H1 (cell line): ENCODE measurements around the gene TMCO2.

Experiments
- BRCA1 ChIP-seq: IDR thresholded peaks from 2 replicates; pipeline ENCODE4 v1.6.1; 2012; ENCODE audit warnings: low read depth, low read length, improper control_type of control experiment
- CTCF ChIP-seq, 3 experiments: IDR thresholded peaks; 1 replicate in 2 of 3; 2 replicates in 1 of 3; pipeline versions ENCODE4 v1.5.1 to v1.6.1; 2011; ENCODE audit warnings: low read length in 3 of 3, mild to moderate bottlenecking in 3 of 3, inconsistent platforms in 2 of 3, low read depth in 1 of 3, moderate library complexity in 1 of 3; ENCODE audit not compliant: insufficient read depth in 1 of 3; ENCODE audit errors: control extremely low read depth in 1 of 3
- EZH2 ChIP-seq: fragments of 200-600 bp; sonication (generic); IDR thresholded peaks from 2 replicates; pipeline ENCODE4 v1.7.1; 2012; ENCODE audit warnings: low read depth, mild to moderate bottlenecking, moderate library complexity, low read length, inconsistent platforms; ENCODE audit not compliant: severe bottlenecking
- MAFK ChIP-seq: IDR thresholded peaks from 2 replicates; pipeline ENCODE4 v1.6.1; 2012; ENCODE audit warnings: low read depth, mild to moderate bottlenecking, improper control_type of control experiment, low read length
- POLR2A ChIP-seq, 2 experiments: IDR thresholded peaks; 1 replicate in 1 of 2; 2 replicates in 1 of 2; pipeline ENCODE4 v1.6.1; 2011; ENCODE audit warnings: low read depth in 2 of 2, low read length in 2 of 2, mild to moderate bottlenecking in 2 of 2; ENCODE audit errors: control extremely low read depth in 1 of 2
- SIN3A ChIP-seq, 2 experiments: IDR thresholded peaks in 1 of 2; conservative IDR thresholded peaks in 1 of 2; 2 replicates each; pipeline ENCODE4 v1.6.1; 2011 to 2012; ENCODE audit warnings: low read length in 2 of 2, improper control_type of control experiment in 1 of 2, low read depth in 1 of 2, mild to moderate bottlenecking in 1 of 2
- ZNF274 ChIP-seq: IDR thresholded peaks from 2 replicates; pipeline ENCODE4 v1.7.0; 2012; ENCODE audit warnings: low read length, borderline replicate concordance; ENCODE audit errors: extremely low read depth

- TF ChIP-seq CTCF (IDR thresholded peaks at IDR 0.05; ENCODE audit: control extremely low read depth in 1 of 3, insufficient read depth in 1 of 3, low read depth in 1 of 3, low read length in 3 of 3) = no peak
- no peak for TF ChIP-seq EZH2
- TF ChIP-seq SIN3A (conservative IDR thresholded peaks at IDR 0.05 in 1 of 2, IDR thresholded peaks at IDR 0.05 in 1 of 2; ENCODE audit: low read depth in 1 of 2, low read length in 2 of 2) = no peak
- TF ChIP-seq ZNF274 = no peak
- TF ChIP-seq BRCA1 = no peak
- TF ChIP-seq MAFK = no peak
- TF ChIP-seq POLR2A (IDR thresholded peaks at IDR 0.05; ENCODE audit: control extremely low read depth in 1 of 2, low read depth in 2 of 2, low read length in 2 of 2) = no peak
These were observed 675 bp downstream of the TMCO2 start for GRCh38 chr1:40248412-40248811.
